ENCODE data around the gene GPS1. TPM values are rescaled to one million over a fixed set of nuclear protein-coding genes. Genes with fewer than 3 reads are reported as not detected.
A peak's percentile ranks its signal among the peaks of the same experiment; 100 is the strongest.

Gene GPS1
- polyA plus RNA-seq, result 97.1 TPM
- long read RNA-seq, donor 1, transcript GPS1-208 (13 exons, 1,874 nt), result major isoform, 7 of 21 reads
- long read RNA-seq, donor 1, partial matches to known transcripts, result 0 of 21 reads
- long read RNA-seq, donor 1, other reads (novel, unspliced or antisense), result 10 of 21 reads
- long read RNA-seq, donor 2, transcript GPS1-208 (13 exons, 1,874 nt), result major isoform, 9 of 36 reads
- long read RNA-seq, donor 2, partial matches to known transcripts, result 22 of 36 reads
- long read RNA-seq, donor 2, other reads (novel, unspliced or antisense), result 0 of 36 reads
- long read RNA-seq, donor 3, result 0 reads
- long read RNA-seq, donor 4, partial matches to known transcripts, result 0 of 1 reads
- long read RNA-seq, donor 4, other reads (novel, unspliced or antisense), result 0 of 1 reads
- long read RNA-seq, donor 5, transcript GPS1-208 (13 exons, 1,874 nt), result major isoform, 7 of 28 reads
- long read RNA-seq, donor 5, partial matches to known transcripts, result 6 of 28 reads
- long read RNA-seq, donor 5, other reads (novel, unspliced or antisense), result 9 of 28 reads
- long read RNA-seq, donor 6, transcript GPS1-208 (13 exons, 1,874 nt), result major isoform, 8 of 75 reads
- long read RNA-seq, donor 6, partial matches to known transcripts, result 53 of 75 reads
- long read RNA-seq, donor 6, other reads (novel, unspliced or antisense), result 8 of 75 reads
- long read RNA-seq, donor 7, transcript GPS1-208 (13 exons, 1,874 nt), result major isoform, 7 of 31 reads
- long read RNA-seq, donor 7, partial matches to known transcripts, result 12 of 31 reads
- long read RNA-seq, donor 7, other reads (novel, unspliced or antisense), result 6 of 31 reads
- long read RNA-seq, donor 8, transcript GPS1-208 (13 exons, 1,874 nt), result major isoform, 9 of 43 reads
- long read RNA-seq, donor 8, partial matches to known transcripts, result 20 of 43 reads
- long read RNA-seq, donor 8, other reads (novel, unspliced or antisense), result 10 of 43 reads
- long read RNA-seq, donor 9, transcript GPS1-208 (13 exons, 1,874 nt), result major isoform, 13 of 28 reads
- long read RNA-seq, donor 9, partial matches to known transcripts, result 11 of 28 reads
- long read RNA-seq, donor 9, other reads (novel, unspliced or antisense), result 0 of 28 reads
- long read RNA-seq, donor 10, partial matches to known transcripts, result 11 of 18 reads
- long read RNA-seq, donor 10, other reads (novel, unspliced or antisense), result 0 of 18 reads
- long read RNA-seq, donor 11, transcript GPS1-208 (13 exons, 1,874 nt), result major isoform, 7 of 31 reads
- long read RNA-seq, donor 11, partial matches to known transcripts, result 16 of 31 reads
- long read RNA-seq, donor 11, other reads (novel, unspliced or antisense), result 0 of 31 reads

DNA sequence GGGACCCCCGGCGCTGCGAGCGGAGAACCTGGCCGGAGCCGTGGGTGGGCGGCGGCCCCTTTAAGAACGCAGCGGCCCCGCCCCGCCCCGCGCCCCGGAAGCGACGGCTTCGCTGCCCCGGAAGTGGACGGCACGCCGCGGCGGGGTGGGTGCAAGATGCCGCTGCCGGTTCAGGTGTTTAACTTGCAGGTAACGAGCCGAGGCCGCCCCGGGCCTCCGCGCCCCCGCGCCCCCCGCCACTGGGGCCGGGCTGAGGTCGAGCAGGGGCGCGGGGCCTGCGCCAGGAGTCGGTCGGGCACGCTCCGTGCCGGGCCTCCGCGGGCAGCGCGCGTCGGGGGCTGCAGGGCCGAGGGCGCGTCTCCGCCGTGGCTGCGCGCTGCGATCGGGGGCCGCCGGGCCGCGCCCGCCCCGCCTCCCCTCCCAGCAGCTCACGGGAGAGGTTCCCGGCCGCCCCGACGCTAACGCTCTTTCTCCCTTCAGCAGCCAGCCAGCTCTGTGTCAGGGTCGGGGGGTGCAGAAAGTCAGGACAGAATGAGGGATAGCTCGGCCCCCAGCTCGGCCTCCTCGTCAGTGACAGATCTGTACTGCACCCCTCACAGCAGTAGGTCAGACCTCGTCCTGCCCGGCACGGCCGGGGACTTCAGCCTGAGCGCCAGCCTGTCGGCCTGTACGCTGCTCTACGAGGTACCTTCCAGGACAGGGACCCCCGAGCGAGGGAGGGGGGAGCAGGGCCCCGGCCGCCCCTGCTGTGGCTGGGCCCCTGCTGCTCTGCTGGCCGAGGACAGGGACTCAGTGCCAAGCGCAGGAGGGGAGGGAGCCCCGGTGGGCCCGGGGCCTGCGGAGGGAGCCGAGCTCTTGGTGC lies at the start of gene GPS1, which contains the start of gene RFNG:
TSS of gene GPS1 (plus strand) at position 123 of the 862 bp plus-strand sequence. CDS start at position 157, 34 bp downstream.
TSS of gene RFNG (minus strand) at position 36 of the 862 bp plus-strand sequence. CDS start 45 bp downstream, outside the sequence.
- Histone ChIP-seq H3K4me3 (ENCODE audit: low read length) (peak within 1 kb of the TSS; percentile 73), H3K9me3 (ENCODE audit: control insufficient read depth, low read depth, low read length) (no peaks in the 10 kb centered on the region), H3K36me3 (ENCODE audit: control insufficient read depth, insufficient read depth, low read length) (peaks cover 72% of the 10 kb centered on the region), H3K27me3 (ENCODE audit: control insufficient read depth, insufficient read depth, low read length) (no peaks in the 10 kb centered on the region), H3K4me1 (ENCODE audit: control insufficient read depth, insufficient read depth, low read length) (peaks cover 18% of the 10 kb centered on the region), H3K27ac (ENCODE audit: low read length) (no peak within 1 kb of the TSS)
- WGBS (ENCODE audit: insufficient coverage, low lambda C conversion rate), result no CpG with 5 or more reads among the region's 94 CpGs
- DNase-seq, result peak; percentile 56 to 79

DNA sequence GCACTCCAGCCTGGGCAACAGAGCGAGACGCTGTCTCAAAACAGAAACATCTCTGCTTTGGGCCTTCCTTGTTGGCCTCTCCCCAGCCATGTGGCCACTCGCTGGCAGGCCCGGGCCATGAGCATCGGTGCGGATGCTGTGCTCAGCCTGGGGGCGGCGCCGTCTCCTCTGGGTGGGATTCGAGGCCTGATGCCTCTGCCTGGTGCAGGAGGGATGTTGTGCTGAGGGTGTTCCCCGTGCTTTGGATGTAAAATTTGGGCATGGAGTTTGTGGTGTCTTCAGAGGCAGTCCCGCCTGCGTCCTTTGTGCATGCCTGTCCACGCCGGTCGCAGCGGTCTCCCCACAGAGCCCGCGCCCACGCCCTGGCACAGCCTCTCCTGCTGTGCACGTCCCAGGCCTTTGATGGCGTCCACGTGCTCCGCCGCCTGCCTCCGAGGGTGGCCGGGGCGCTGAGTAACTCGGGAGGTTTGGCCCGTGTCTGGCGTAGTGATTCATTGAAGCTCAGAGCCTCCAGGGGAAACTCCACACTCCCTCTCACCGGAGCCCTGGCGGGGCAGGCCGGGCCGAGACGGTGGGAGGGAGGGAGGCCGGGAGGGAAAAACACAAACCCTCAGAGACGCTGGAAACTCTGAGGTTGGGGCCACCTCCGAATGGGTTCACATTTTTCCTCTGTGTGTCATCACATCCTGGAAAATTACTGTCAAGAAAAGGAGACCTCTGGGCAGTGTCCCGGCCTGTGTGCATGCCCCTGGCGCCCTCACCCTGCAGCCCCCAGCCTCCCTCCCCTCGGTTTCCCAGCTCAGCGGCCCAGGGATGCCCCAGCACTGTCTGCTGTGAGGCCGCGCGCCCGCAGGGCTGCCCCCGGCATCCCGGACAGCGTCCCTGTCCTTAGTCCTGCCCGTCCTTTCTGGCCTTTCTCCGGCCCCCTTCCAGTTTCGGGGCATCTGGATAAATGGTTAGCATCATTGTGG lies 48.0 kb upstream of the GPS1 start:
- no CpG with 5 or more reads among the region's 53 CpGs for WGBS (ENCODE audit: insufficient coverage, low lambda C conversion rate)
- Histone ChIP-seq H3K9me3 (ENCODE audit: control insufficient read depth, low read depth, low read length) (no peaks in the 10 kb centered on the region), H3K4me3 (ENCODE audit: low read length) (no peak overlapping the region), H3K4me1 (ENCODE audit: control insufficient read depth, insufficient read depth, low read length) (peaks cover 25% of the 10 kb centered on the region), H3K27ac (ENCODE audit: low read length) (no peak overlapping the region), H3K27me3 (ENCODE audit: control insufficient read depth, insufficient read depth, low read length) (no peaks in the 10 kb centered on the region), H3K36me3 (ENCODE audit: control insufficient read depth, insufficient read depth, low read length) (peaks cover 4% of the 10 kb centered on the region)
- DNase-seq, result no peak

DNA sequence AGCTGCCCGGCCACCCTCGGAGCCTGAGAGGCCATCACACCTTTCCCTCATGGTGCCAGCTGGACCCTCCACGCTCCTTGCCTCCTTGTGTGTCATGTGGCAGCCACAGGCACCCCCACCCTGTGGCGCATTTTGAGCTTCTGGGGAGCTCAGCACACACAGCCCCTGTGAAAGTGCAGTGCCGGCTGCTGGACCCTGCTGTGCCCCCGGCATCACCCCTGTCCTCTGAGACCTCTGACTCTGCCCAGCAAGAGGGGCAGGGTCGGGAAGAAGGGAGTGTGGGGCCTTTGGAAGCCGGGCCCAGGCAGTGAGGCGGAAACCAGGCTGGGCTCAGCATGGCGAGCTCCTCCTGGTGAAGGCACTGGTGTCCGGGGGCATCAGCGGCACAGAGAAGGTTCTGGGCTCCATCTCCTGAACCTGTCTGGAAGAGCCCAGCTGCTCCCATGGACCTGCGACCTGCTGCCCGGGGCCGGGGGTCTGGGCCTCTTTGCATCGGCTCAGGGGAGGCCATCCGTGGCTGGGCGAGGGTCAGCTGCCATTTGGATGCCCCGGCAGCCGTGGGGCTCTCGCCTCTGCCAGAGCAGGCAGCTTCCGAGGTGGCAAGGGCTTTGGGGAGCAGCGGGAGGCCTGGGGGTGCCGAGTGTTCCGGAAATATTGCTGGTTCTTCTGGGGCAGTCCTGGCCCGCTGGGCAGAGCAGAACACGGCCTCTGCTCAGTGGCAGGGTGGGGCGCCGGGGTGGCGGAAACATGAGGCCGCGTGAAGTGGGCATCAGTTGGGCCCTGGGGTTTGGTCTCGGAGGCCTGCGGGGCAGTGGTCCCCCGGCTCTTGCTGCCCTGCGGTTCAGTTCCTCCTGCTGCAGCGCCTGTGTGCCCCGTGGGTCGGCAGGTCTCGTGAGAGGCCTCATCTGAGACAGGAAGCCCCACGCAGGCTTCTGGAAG lies 46.9 kb upstream of the GPS1 start:
- H3K27ac ChIP-seq (ENCODE audit: low read length), result no peak overlapping the region
- WGBS (ENCODE audit: insufficient coverage, low lambda C conversion rate), result no CpG with 5 or more reads among the region's 41 CpGs

DNA sequence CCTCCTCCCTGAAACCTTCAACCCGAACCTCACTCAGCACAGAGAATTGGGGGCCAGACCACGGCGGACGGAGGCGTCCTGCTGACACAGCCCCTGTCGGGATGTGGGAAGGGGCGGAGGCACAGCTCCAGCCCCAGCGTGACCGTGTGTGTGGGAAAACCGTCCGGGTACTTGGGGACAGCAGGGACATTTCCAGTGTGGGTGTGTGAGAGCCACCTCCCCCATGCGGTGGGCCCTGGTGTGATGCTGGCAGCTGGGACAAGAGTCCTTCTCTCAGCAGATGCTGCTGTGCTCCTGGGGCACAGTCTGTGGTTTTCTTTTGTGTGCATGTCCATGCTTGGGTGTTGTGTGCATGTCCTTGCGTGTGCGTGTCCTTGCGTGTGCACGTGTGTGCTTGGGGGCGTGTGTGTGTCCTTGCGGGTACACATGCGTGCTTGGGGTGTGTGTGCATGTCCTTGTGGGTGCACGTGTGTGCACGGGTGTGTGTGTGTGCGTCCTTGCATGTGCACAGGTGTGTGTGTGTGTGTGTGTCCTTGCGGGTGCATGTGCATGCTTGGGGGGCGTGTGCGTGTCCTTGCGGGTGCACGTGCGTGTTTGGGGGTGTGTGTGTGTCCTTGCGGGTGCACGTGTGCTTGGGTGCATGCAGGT lies 45.9 kb upstream of the GPS1 start:
- no peaks in the 10 kb centered on the region for H3K27me3 ChIP-seq (ENCODE audit: control insufficient read depth, insufficient read depth, low read length)
- H3K9me3 ChIP-seq (ENCODE audit: control insufficient read depth, low read depth, low read length), result no peaks in the 10 kb centered on the region
- WGBS (ENCODE audit: insufficient coverage, low lambda C conversion rate), result no CpG with 5 or more reads among the region's 30 CpGs
- H3K36me3 ChIP-seq (ENCODE audit: control insufficient read depth, insufficient read depth, low read length), result peaks cover 10% of the 10 kb centered on the region
- no peak for DNase-seq
- no peak overlapping the region for H3K27ac ChIP-seq (ENCODE audit: low read length)
- H3K4me3 ChIP-seq (ENCODE audit: low read length), result no peak overlapping the region
- peaks cover 15% of the 10 kb centered on the region for H3K4me1 ChIP-seq (ENCODE audit: control insufficient read depth, insufficient read depth, low read length)

More for the DNA sequence above, 46.9 kb upstream of the GPS1 start:
- peaks cover 25% of the 10 kb centered on the region for H3K4me1 ChIP-seq (ENCODE audit: control insufficient read depth, insufficient read depth, low read length)
- H3K27me3 ChIP-seq (ENCODE audit: control insufficient read depth, insufficient read depth, low read length), result no peaks in the 10 kb centered on the region
- DNase-seq, result no peak
- H3K36me3 ChIP-seq (ENCODE audit: control insufficient read depth, insufficient read depth, low read length), result peaks cover 6% of the 10 kb centered on the region
- H3K4me3 ChIP-seq (ENCODE audit: low read length), result no peak overlapping the region
- H3K9me3 ChIP-seq (ENCODE audit: control insufficient read depth, low read depth, low read length), result no peaks in the 10 kb centered on the region

DNA sequence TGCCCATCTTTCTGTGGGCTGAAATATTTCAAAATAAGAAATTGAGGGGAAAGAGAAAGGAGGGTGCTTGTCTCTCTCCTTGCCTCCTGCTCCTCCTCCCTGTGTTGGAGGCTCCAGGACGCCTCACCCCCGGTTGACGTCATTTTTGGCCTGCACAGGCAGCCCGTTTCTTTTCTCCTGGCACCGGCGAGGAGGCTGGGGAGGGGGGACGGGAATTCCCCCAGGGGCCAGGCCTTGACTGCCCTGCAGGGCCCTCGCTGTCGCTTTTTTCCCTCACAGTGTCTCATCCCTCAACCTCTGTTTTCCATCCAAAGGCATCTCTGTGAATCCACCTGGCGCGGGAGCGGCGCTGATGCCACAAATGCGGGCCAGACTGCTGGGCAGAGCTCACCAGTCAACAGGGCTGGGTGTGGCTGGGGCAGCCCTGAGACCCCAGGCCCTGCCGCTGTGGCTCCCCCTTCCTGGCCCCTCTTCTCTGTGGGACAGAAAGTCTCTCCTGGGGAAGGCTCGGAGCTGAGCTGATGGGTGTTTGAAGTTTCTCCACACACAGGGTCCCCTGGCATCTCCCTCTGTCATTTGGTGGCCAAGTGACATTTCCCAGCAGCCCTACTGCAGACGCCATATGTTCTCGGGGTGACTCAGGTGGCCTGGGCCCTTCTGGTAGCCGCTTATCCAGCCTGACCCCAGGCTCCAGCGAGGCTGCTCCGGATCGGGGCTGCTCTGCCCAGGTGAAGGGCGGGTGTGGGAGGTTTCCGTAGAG lies 45.0 kb upstream of the GPS1 start:
- Histone ChIP-seq H3K27me3 (ENCODE audit: control insufficient read depth, insufficient read depth, low read length) (no peaks in the 10 kb centered on the region), H3K4me1 (ENCODE audit: control insufficient read depth, insufficient read depth, low read length) (peaks cover 7% of the 10 kb centered on the region), H3K4me3 (ENCODE audit: low read length) (no peak overlapping the region), H3K36me3 (ENCODE audit: control insufficient read depth, insufficient read depth, low read length) (peaks cover 14% of the 10 kb centered on the region), H3K27ac (ENCODE audit: low read length) (no peak overlapping the region), H3K9me3 (ENCODE audit: control insufficient read depth, low read depth, low read length) (no peaks in the 10 kb centered on the region)
- no CpG with 5 or more reads among the region's 24 CpGs for WGBS (ENCODE audit: insufficient coverage, low lambda C conversion rate)
- DNase-seq, result no peak

DNA sequence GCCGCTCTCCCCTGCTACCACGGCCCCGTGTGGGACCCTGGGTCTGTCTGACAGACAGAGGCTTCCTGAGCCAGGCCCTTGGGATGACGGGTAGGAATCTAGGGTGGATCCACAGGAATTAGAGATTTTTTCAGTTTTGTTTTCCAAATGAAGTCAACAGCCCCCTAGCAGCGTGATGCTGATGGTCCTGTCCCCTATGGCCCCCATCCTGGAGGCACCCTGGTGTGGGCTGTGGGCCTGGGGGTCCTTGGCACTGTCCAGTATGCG lies 44.5 kb upstream of the GPS1 start:
- no peak overlapping the region for H3K4me3 ChIP-seq (ENCODE audit: low read length)
- no peaks in the 10 kb centered on the region for H3K27me3 ChIP-seq (ENCODE audit: control insufficient read depth, insufficient read depth, low read length)
- no peaks in the 10 kb centered on the region for H3K9me3 ChIP-seq (ENCODE audit: control insufficient read depth, low read depth, low read length)
- no CpG with 5 or more reads among the region's 6 CpGs for WGBS (ENCODE audit: insufficient coverage, low lambda C conversion rate)
- peaks cover 4% of the 10 kb centered on the region for H3K4me1 ChIP-seq (ENCODE audit: control insufficient read depth, insufficient read depth, low read length)
- H3K36me3 ChIP-seq (ENCODE audit: control insufficient read depth, insufficient read depth, low read length), result peaks cover 19% of the 10 kb centered on the region
- H3K27ac ChIP-seq (ENCODE audit: low read length), result no peak overlapping the region
- DNase-seq, result no peak

DNA sequence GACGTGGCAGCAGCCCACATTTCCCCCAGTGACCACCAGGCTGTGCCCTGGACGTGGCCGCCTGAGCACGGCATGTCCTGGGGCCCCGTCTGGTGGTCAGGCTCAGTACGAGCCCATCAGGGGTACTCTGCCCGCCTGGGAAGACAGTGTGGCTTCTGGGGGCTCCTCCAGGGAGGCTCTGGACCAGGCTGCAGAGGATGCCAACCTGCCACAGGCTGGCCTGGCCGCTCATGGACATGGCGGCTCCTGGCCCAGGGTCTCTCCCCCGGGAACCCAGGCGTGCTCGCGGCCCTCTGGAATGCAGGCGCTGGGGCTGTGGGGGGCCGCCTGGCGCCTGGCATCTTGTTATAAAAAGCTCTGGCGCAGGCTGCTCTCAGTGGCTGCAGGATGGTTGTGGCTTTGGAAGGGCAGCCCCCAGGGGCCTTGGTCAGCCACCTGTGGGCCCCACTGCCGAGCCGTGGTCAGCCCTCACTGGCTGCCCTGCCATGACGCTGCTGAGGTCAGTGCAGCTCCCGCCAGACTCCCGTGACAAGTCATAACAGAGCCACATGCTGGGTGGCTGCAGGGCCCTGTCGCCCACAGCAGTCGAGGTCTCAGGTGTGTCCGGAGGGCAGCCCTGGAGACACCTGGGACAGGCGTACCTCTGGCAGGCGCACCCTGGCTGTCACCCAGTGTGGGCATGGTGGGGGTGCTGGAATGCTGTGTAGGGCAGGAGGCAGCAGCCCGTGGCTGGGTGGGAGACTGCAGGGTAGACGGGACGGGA lies 44.0 kb upstream of the GPS1 start:
- DNase-seq, result no peak
- H3K27ac ChIP-seq (ENCODE audit: low read length), result no peak overlapping the region
- no CpG with 5 or more reads among the region's 30 CpGs for WGBS (ENCODE audit: insufficient coverage, low lambda C conversion rate)
- H3K4me1 ChIP-seq (ENCODE audit: control insufficient read depth, insufficient read depth, low read length), result peaks cover 4% of the 10 kb centered on the region
- no peaks in the 10 kb centered on the region for H3K27me3 ChIP-seq (ENCODE audit: control insufficient read depth, insufficient read depth, low read length)
- no peaks in the 10 kb centered on the region for H3K9me3 ChIP-seq (ENCODE audit: control insufficient read depth, low read depth, low read length)
- H3K36me3 ChIP-seq (ENCODE audit: control insufficient read depth, insufficient read depth, low read length), result peaks cover 23% of the 10 kb centered on the region
- no peak overlapping the region for H3K4me3 ChIP-seq (ENCODE audit: low read length)

All from large intestine (tissue), 12 donors.